SK-MEL-5 (cell line): ENCODE measurements around the gene CDH26. TPM values are rescaled to one million over a fixed set of nuclear protein-coding genes. Genes with fewer than 3 reads are reported as not detected.

Experiments used
- DNase-seq: peaks from one replicate; pipeline ENCODE4 v3.0.0-alpha.2; 2016; ENCODE audit warnings: low read depth, low spot score
- in situ Hi-C: cut with HindIII; loops from 2 replicates; pipeline ENCODE4 v1.10.0; 2016; ENCODE audit warnings: low sequenced_read_pairs, high pct_unique_total_duplicates, low pct_unique_long_range_greater_than_20kb
- total RNA-seq: library from RNA; depleted of rRNA; stranded (reverse); fragments of >200 nt; shearing (Covaris generic); gene quantifications from 2 replicates; pipeline ENCODE4 v1.2.3, GENCODE V29; 2014; rRNA removed

Gene CDH26
- total RNA-seq, 1 experiment from 2014 or later, result 0.45 TPM

GRCh38 chr20:60062431-60063047, 104.3 kb downstream of the CDH26 start:
- in situ Hi-C loops, result no loop called here
- no peak for DNase-seq

GRCh38 chr20:60063048-60063451, 104.8 kb downstream of the CDH26 start:
- DNase-seq, result no peak
- in situ Hi-C loops, result no loop called here

GRCh38 chr20:60063739-60064380, 105.6 kb downstream of the CDH26 start:
- in situ Hi-C loops, result no loop called here
- DNase-seq, result no peak

Other genes with a start within 250 kb of the CDH26 start
- 3.9 and 4.9 TPM in 2 replicates for gene SYCP2, start 24.8 kb upstream of the CDH26 start, total RNA-seq
- gene PPP1R3D, start 18.1 kb upstream of the CDH26 start, total RNA-seq, result 10.1 and 12.2 TPM in 2 replicates
- 11.8 and 12.1 TPM in 2 replicates for gene FAM217B, start 18.0 kb upstream of the CDH26 start, total RNA-seq